Activated CD4-positive, alpha-beta T cell treated with anti-CD3 and anti-CD28 coated beads, Interleukin-2, amount 50 U/mL, for 48 hours (primary cell): ENCODE results near the gene MAN1B1.

ENCODE experiments used
- DNase-seq, 2 experiments: peaks; one replicate each; pipeline ENCODE4 v3.0.0-alpha.2; 2020

MAN1B1 gene

GRCh38 chr9:137086531-137087408, at the start of gene MAN1B1:
Gene MAN1B1 (plus strand): TSS chr9:137086985. CDS start chr9:137087000, 15 bp downstream.
- DNase-seq, result peak; percentile 99 to 100

GRCh38 chr9:137037035-137037434, 49.8 kb upstream of the MAN1B1 start:
- no peak for DNase-seq

- DNase-seq, result no peak
Measured at GRCh38 chr9:137037483-137037882, 49.3 kb upstream of the MAN1B1 start.

DNA sequence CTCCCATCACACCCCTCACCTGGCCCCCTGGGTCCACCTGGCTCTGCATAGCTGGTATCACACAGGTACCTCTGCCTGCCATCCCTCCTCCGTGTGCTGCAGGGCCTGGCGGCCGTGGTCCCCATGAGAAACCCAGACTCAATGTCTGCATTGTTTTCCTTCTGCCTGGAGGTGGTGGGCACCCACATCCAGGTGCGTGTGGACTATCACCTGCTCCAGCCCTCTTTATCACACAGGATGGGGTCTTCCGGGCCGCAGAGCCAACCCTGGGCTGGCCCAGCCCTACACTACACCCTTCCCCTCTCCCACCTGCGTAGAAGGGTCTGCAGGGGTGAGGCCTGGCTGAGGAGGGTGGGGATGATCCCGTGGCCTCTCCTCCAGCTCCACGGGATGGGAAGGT, 47.9 kb upstream of the MAN1B1 start:
- DNase-seq, result no peak

GRCh38 chr9:137039611-137040366, 47.0 kb upstream of the MAN1B1 start:
- no peak for DNase-seq

- DNase-seq, result no peak
Measured at GRCh38 chr9:137040568-137040967, 46.2 kb upstream of the MAN1B1 start.

- DNase-seq, result no peak
Measured at GRCh38 chr9:137041124-137041523, 45.7 kb upstream of the MAN1B1 start.

- DNase-seq, result no peak
Measured at GRCh38 chr9:137042751-137043727, 43.7 kb upstream of the MAN1B1 start.

DNA sequence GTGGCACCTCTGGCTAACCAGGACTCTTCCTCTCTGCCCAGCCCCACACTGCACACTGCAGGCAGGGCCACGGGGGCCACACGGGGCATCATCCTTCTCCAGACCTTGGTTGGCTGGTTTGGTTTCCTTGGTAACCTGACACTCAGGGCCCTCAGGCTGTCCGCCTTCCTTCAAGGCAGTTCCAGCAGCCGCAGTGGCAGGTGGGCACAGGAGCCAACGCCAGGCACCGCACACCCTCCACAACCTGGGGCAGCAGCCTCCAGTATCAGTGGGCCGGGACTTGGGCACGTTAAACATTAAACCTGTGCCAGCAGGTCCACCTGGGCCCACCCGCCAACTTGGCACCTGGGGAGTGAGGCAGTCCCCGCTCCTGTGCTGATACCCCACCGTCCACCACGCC, 42.7 kb upstream of the MAN1B1 start:
- DNase-seq, result no peak

GRCh38 chr9:137044502-137045177, 42.1 kb upstream of the MAN1B1 start:
- no peak for DNase-seq

DNA sequence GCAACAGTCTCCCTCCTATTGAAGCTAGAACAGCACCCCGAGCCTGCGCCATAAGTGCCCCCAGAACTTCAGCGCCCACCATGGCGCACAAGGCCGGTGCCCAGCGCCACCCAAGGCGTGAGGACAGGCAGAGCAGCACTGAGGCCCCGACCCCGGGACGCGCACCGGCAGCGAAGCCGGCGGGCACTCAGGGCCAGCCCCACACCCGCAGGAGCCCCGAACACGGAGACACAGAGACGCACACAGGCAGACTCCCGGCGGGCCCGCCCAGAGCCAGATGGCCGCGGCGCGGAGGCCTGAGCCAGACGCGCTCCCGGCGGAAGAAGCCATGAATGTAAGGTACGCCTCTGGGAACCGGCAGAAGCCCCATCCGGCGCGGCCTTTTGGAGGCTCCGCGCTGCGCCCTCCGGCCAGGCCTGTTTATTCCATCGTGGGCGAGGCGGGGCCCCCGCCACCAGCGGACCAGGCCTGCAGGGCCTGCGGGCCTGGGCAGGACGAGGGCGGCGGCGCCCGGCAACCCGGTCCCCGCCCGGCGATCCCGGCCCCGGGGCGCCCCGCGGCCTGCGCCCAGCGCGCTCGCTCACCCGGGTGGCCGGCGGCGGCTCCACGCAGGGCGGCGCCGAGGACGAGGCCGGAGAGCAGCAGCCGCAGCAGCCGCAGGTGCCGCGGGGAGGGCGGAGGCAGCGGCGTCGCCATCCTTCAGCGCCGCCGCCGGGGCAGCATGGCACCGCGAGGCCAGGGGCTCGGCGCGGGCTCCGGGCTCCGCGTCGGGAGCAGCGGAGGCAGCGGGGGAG, 41.3 kb upstream of the MAN1B1 start:
- peak in 1 of 2 experiments; percentile 52 for DNase-seq

DNA sequence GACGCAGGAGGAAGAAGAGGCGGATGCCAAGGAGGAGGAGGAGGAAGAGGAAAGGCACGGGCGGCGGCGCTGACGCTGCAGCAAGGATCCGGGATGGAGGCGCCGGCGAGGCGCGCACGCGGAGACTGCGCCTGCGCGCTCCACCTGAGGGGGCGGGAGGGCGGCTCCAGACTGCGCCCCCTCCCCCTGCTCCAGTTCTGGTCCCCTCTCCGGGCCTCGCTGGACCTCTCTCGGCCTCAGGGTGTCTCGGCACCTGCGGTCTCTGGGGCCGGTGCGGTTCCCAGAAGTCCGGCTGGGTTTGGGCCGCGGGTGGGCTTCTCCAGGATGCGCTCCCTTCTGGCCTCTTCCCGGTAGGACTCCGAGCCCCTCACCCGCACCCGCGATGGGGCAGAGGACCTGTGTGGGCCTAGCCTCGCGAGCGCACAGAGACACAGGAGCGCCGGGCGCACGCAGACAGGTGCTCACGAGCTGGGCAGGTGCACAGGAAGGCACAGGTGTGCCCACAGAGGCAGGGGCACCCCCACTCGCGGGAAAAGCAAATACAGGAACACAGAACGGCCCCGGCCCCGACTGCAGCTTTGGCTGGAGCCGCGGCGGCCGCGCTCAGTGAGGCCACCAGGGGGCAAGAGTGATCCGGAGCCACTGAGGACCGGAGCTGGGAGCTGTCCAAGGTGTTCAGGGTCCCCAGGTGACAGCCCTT, 40.5 kb upstream of the MAN1B1 start, which contains the start of gene NPDC1:
NPDC1 (minus strand) TSS at position 90 of the 700 bp plus-strand sequence. CDS start 188 bp downstream, outside the sequence.
- DNase-seq, result peak; percentile 87 to 91

DNA sequence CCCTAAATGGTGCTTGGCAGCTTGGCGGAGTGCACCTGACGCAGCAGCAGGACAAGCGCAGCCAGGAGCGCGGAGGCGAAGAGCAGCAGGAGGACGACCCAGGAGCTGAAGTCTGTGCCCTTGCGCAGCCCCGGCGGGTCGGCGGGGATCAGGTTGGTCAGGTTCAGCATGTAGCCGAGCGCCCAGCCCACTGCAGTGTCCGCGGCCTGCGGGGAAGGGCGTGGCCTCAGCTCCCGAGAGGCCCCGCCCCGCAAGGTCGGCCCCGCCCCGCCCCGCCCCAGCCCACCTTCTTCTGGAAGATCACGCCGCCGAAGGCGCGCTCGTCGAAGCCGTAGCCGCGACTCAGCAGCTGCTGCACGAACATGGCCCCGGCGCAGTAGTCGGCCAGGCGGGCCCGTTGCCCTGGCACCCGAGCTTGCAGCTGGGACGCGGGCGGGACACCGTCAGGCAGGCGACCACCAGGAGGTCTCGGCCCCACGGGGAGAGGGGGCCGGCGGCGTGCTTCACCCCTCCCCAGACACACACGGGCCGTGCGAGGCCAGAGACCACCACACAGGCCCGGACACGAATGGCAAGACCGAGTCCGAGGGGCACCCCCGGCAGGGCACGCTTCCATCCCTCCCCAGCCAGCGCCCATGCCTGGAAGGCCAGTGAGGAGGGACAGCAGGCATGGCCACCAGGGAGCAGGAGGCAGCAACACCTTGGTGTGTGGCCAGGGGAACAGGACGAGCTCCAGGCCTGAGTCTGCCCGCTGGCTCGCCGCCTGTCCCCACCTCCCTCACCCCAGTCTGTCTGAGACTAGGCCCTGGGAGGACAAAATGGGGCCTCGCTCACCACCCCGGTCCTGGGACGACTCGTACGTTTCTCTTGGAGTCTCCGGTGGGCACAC, 37.9 kb upstream of the MAN1B1 start:
- no peak for DNase-seq

DNA sequence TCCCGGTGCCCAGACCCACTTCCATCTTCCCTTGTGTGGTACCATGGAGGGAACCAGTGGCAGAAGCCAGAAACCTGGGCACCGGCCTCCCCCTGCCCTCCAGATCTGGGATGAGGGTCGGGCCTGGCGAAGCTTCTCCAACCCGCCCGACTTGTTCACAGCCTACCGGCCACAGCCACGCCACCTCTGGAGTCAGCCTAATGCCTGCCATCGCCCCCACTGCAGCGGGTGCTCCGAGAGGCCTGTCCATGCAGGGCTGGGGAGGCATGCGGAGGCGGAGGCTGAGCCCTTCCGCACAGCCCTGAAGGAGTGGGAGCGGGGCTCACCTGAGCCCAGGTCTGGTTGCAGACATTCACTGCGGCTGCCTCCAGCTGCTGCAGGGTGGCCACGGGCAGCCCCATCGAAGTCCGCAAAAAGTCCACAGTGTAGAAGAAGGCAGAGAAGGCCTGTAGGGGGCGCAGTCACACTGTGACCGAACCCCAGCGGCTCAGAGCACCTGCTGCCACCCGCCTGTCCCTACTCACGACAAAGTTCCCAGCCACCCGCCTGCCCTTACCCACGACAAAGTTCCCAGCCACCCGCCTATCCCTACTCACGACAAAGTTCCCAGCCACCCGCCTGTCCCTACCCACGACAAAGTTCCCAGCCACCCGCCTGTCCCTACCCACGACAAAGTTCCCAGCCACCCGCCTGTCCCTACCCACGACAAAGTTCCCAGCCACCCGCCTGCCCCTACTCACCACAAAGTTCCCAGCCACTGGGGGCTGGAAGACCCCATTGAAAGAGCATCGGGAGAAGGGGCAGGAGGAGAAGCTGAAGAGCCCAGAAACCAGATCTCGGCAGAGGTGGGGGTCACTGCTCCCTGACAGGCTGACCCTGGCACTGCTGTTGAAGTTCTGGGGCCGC, 37.0 kb upstream of the MAN1B1 start:
- DNase-seq, result peak; percentile 75 to 79

DNA sequence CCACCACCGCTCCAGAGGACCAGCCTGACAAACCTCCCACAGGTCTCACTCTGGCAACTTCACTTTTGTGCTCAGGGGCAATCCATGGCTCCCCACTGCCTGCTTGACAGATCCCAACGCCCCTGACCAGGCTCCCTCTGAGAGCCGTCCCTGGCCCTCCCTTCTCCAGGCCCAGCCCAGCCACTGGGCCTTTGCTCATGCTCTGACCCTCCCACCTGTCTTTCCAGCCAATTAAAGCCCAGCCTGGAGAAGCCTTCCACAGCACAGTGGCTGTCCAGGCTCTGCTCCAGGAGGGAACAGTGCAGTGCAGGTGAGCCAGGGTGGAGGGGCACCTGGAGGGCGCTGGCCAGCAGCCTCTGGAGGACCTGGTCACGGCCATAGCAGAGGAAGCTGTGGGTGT, 36.2 kb upstream of the MAN1B1 start:
- no peak for DNase-seq

DNA sequence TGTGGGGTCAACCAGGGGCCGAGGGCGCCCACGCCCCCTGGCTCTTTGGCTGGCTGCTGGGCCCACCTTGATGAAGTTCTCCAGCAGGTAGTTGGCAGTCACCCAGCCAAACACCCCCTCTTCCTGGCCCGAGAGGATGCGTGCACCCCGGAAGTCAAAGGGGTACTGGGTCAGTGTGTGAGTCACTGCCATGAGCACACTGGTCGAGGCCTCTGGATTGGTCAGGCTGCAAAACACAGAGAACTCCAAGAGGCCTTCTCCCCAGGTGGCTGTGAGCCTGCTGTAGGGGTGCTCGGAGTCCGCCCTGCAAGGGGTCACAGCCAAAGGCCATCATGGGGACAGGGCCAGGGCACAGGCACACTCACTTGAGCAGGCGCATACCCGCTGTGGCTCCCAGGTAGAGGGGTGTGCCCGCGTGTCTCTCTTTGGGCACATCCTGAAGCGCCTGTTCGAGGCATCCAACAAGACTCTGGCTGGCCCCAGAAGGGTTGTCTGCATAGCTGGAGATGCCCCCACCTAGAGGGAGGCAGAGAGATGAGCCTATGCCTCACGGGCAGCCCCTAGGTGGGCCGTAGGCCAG, 35.5 kb upstream of the MAN1B1 start:
- DNase-seq, result no peak

- no peak for DNase-seq
Measured at GRCh38 chr9:137052293-137052692, 34.5 kb upstream of the MAN1B1 start.
